ENCODE measurements around the gene USP26. TPM values are rescaled to one million over a fixed set of nuclear protein-coding genes. Genes with fewer than 3 reads are reported as not detected.
"Not testable (repeated sequence)": the region's sequence is repeated elsewhere in the genome, so short reads cannot be mapped to it uniquely, and the experiment has no call there.

USP26 gene
- total RNA-seq, 4 donors from 2014 or later: not detected

GRCh38 chrX:133081990-133082389, 14.9 kb downstream of the USP26 start:
- no peak for TF ChIP-seq CTCF (IDR thresholded peaks at IDR 0.05)
- TF ChIP-seq EP300 (IDR thresholded peaks at IDR 0.05): no peak
- no peak for TF ChIP-seq POLR2AphosphoS5 (IDR thresholded peaks at IDR 0.05)
- no peak for TF ChIP-seq POLR2A (IDR thresholded peaks at IDR 0.05; ENCODE audit: low read depth)
- 67% methylated on average over 3 of the region's 3 CpGs for WGBS
- Histone ChIP-seq H3K4me3 (no peak overlapping the region), H3K27me3 (no peaks in the 10 kb centered on the region), H3K36me3 (no peaks in the 10 kb centered on the region), H3K4me1 (no peaks in the 10 kb centered on the region), H3K27ac (replicated peaks in 1 of 4) (no peak overlapping the region), H3K9me3 (no peaks in the 10 kb centered on the region)
- intact Hi-C loops (cut with DNase I): no loop called here
- DNase-seq (ENCODE audit: extremely low spot score): no peak

- H3K9me3 ChIP-seq; H3K4me1 ChIP-seq; H3K27me3 ChIP-seq; H3K36me3 ChIP-seq; intact Hi-C loops (cut with DNase I); DNase-seq (ENCODE audit: extremely low spot score); H3K27ac ChIP-seq (replicated peaks in 1 of 4); H3K4me3 ChIP-seq: not testable (repeated sequence)
- WGBS: 72% methylated on average over 4 of the region's 4 CpGs
These were observed 19.1 kb downstream of the USP26 start for GRCh38 chrX:133077856-133078255.

- no peak for TF ChIP-seq POLR2AphosphoS5 (IDR thresholded peaks at IDR 0.05)
- no peak for TF ChIP-seq EP300 (IDR thresholded peaks at IDR 0.05)
- no peak for TF ChIP-seq POLR2A (IDR thresholded peaks at IDR 0.05; ENCODE audit: low read depth)
- TF ChIP-seq CTCF (IDR thresholded peaks at IDR 0.05): no peak
- H3K27ac ChIP-seq (replicated peaks in 1 of 4): no peak overlapping the region
- no peaks in the 10 kb centered on the region for H3K27me3 ChIP-seq
- H3K4me1 ChIP-seq: no peaks in the 10 kb centered on the region
- no peaks in the 10 kb centered on the region for H3K36me3 ChIP-seq
- no peak overlapping the region for H3K4me3 ChIP-seq
- no peaks in the 10 kb centered on the region for H3K9me3 ChIP-seq
- intact Hi-C loops (cut with DNase I): no loop called here
- no peak for DNase-seq (ENCODE audit: extremely low spot score)
These were observed 24.3 kb downstream of the USP26 start for GRCh38 chrX:133072566-133072965.

- WGBS: 79% methylated on average over 2 of the region's 2 CpGs
- Histone ChIP-seq H3K9me3 (no peaks in the 10 kb centered on the region), H3K4me3 (no peak overlapping the region), H3K36me3 (no peaks in the 10 kb centered on the region), H3K4me1 (no peaks in the 10 kb centered on the region), H3K27ac (replicated peaks in 1 of 4) (no peak overlapping the region), H3K27me3 (no peaks in the 10 kb centered on the region)
- intact Hi-C loops (cut with DNase I): no loop called here
- DNase-seq (ENCODE audit: extremely low spot score): no peak
- TF ChIP-seq CTCF (IDR thresholded peaks at IDR 0.05) (no peak), EP300 (IDR thresholded peaks at IDR 0.05) (no peak), POLR2A (IDR thresholded peaks at IDR 0.05; ENCODE audit: low read depth) (no peak), POLR2AphosphoS5 (IDR thresholded peaks at IDR 0.05) (no peak)
These were observed 28.4 kb downstream of the USP26 start for GRCh38 chrX:133068461-133068860.

- intact Hi-C loops (cut with DNase I): no loop called here
These were observed 40.6 kb downstream of the USP26 start for GRCh38 chrX:133056341-133056740.

More at GRCh38 chrX:133056341-133056740, 40.6 kb downstream of the USP26 start:
- Histone ChIP-seq H3K4me1 (no peaks in the 10 kb centered on the region), H3K27ac (replicated peaks in 1 of 4) (no peak overlapping the region), H3K27me3 (no peaks in the 10 kb centered on the region), H3K4me3 (no peak overlapping the region), H3K9me3 (no peaks in the 10 kb centered on the region), H3K36me3 (no peaks in the 10 kb centered on the region)
- no peak for TF ChIP-seq POLR2A (IDR thresholded peaks at IDR 0.05; ENCODE audit: low read depth)
- no peak for TF ChIP-seq EP300 (IDR thresholded peaks at IDR 0.05)
- no peak for TF ChIP-seq CTCF (IDR thresholded peaks at IDR 0.05)
- TF ChIP-seq POLR2AphosphoS5 (IDR thresholded peaks at IDR 0.05): no peak
- DNase-seq (ENCODE audit: extremely low spot score): no peak
- WGBS: 85% methylated on average over 1 of the region's 1 CpG
